ENCODE measurements around the gene HSPG2.

Gene HSPG2

GRCh38 chr1:21774835-21775549 is 162.1 kb downstream of the HSPG2 start:
- DNase-seq (ENCODE audit: low read depth in 4 of 4, low spot score in 1 of 4): no peak

DNA sequence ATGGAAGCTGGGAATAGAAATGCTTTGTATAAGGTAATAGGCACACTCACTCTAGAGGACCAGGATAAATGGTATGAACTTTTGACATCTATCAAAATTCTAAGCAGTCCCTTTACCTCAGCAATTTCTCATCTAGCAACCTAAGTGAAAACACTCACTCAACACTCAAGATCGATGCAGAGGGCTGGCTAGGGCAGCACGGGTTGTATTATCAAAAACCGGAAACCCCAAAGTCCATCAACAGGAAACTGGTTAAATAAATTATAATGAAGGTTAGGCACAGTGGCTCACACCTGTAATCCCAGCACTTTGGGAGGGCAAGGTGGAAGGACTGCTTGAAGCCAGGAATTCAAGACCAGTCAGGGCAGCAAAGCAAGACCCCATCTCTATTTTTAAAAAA is 163.5 kb downstream of the HSPG2 start:
- DNase-seq (ENCODE audit: low read depth in 4 of 4, low spot score in 1 of 4): no peak

All from stimulated activated CD4-positive, alpha-beta T cell treated with anti-CD3 and anti-CD28 coated beads, Interleukin-1b, Interleukin-23, amount 100 ng/mL, for 24 hours (primary cell).